AG09319 (cell line): ENCODE measurements around the gene RNF14.

Source experiments
- DNase-seq: peaks from one replicate; pipeline ENCODE4 v3.0.0-alpha.2; 2010; ENCODE audit warnings: low read depth; ENCODE audit errors: extremely low read depth
- TF ChIP-seq, protein P1 (sequence below): IDR thresholded peaks from 2 replicates; pipeline ENCODE4 v1.5.1; 2011; ENCODE audit warnings: low read depth, mild to moderate bottlenecking, inconsistent platforms, low read length, moderate library complexity

RNF14 gene

GRCh38 chr5:141992349-141992963 is 23.6 kb downstream of the RNF14 start:
- no peak for DNase-seq
- TF ChIP-seq, protein P1, sequence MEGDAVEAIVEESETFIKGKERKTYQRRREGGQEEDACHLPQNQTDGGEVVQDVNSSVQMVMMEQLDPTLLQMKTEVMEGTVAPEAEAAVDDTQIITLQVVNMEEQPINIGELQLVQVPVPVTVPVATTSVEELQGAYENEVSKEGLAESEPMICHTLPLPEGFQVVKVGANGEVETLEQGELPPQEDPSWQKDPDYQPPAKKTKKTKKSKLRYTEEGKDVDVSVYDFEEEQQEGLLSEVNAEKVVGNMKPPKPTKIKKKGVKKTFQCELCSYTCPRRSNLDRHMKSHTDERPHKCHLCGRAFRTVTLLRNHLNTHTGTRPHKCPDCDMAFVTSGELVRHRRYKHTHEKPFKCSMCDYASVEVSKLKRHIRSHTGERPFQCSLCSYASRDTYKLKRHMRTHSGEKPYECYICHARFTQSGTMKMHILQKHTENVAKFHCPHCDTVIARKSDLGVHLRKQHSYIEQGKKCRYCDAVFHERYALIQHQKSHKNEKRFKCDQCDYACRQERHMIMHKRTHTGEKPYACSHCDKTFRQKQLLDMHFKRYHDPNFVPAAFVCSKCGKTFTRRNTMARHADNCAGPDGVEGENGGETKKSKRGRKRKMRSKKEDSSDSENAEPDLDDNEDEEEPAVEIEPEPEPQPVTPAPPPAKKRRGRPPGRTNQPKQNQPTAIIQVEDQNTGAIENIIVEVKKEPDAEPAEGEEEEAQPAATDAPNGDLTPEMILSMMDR: peak; percentile 65

GRCh38 chr5:141994511-141995136 is 25.7 kb downstream of the RNF14 start:
- TF ChIP-seq, protein P1: no peak
- DNase-seq: no peak

DNA sequence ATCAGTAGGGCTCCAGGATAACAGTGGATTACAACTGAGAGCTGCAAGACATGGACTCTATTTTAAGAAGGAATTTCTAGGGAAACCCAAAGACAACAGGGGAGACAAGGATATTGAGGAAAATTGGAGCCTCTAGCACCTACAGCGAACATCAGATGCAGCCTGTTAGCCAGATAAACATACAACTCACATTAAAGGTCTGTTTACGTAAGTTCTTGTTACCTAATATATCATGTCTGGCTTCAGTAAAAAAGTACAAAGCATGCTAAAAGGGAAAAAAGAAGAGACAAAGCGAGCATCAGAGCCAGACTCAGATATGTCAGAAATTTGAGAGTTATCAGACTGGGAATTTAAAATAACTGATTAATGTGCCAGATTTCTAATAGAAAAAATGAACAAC is 26.8 kb downstream of the RNF14 start:
- TF ChIP-seq, protein P1: no peak
- DNase-seq: no peak

- TF ChIP-seq, protein P1: no peak
- no peak for DNase-seq
These were observed 28.6 kb downstream of the RNF14 start for GRCh38 chr5:141997358-141997960.

DNA sequence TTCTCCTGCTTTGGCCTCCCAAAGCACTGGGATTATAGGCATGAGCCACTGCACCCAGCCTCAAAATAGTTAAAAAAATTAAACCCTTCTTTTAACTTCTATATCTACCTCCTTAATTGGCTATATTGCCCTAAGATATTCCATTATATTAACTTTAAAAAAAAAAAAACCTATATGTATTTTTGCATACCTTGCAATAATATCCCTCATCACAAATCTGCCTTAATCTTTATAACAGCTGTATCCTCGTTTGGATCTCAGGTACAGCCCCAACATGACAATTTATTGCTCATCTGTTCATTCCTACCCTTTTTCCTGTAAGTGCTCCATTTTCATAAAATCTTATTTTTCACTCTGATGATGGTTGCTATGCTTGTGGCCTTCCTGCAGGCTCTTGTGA is 31.3 kb downstream of the RNF14 start:
- DNase-seq: no peak
- TF ChIP-seq, protein P1: no peak

- DNase-seq: no peak
- TF ChIP-seq, protein P1: peak; percentile 23
These were observed 32.0 kb downstream of the RNF14 start for GRCh38 chr5:142000704-142001484.

DNA sequence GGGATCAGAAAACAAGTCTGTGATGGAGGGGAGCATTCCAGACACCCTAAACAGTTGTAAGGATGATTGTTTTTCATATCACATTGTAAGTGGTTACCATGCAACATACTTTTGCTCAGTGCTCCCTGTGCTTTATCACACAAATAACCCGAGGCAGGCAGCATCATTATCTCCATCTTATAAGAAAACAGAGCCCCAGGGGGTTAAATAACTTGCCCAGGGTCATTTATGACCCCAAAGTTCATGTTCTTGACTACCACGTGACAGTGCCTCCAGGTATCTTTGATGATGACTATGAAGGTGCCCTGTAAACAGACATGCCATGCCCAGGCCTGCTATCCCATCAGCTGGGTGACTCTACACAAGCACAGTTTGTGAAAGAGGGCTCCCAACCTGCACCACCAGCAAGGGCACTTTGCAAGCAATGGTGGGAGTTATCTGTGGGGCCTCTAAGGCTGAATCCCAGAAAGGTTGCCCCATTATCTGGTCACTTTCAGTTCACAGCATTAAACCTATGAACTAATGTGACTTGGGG is 34.4 kb downstream of the RNF14 start:
- DNase-seq: no peak
- TF ChIP-seq, protein P1: no peak
